ENCODE measurements around the gene MCUB. TPM values are rescaled to one million over a fixed set of nuclear protein-coding genes. Genes with fewer than 3 reads are reported as not detected.

MCUB gene
- total RNA-seq, 1 experiment from 2014 or later: 103 TPM

GRCh38 chr4:109729718-109730618, 169.9 kb downstream of the MCUB start, which contains the start of gene PLA2G12A:
Gene PLA2G12A (minus strand): TSS chr4:109730070. CDS start chr4:109729809, 261 bp downstream.
- H3K4me1 ChIP-seq (ENCODE audit: low read length): peaks cover 23% of the 10 kb centered on the region
- no peaks in the 10 kb centered on the region for H3K9me3 ChIP-seq (ENCODE audit: low read length)
- H3K4me2 ChIP-seq (ENCODE audit: low read depth, low read length, poor library complexity, severe bottlenecking): peak within 1 kb of the TSS; percentile 95
- H3K36me3 ChIP-seq (ENCODE audit: insufficient read depth, low read length): no peaks in the 10 kb centered on the region
- DNase-seq: peak; percentile 90
- H3K27ac ChIP-seq (ENCODE audit: low read length): no peak within 1 kb of the TSS
- no peaks in the 10 kb centered on the region for H3K9me2 ChIP-seq (replicated peaks; ENCODE audit: insufficient read depth, low read length)
- no peaks in the 10 kb centered on the region for H3K27me3 ChIP-seq (ENCODE audit: low read length)
- H2AFZ ChIP-seq (ENCODE audit: low read length): peak within 1 kb of the TSS; percentile 98
- peak within 1 kb of the TSS; percentile 78 for H3K9ac ChIP-seq (ENCODE audit: low read length)
- H4K20me1 ChIP-seq (ENCODE audit: insufficient read depth, low read depth, low read length): peaks cover 10% of the 10 kb centered on the region; the same call in 1 of the 2 replicates
- peak within 1 kb of the TSS; percentile 77 for H3K4me3 ChIP-seq (ENCODE audit: low read length)
- H3K79me2 ChIP-seq (ENCODE audit: low read length): peaks cover 39% of the 10 kb centered on the region

- Histone ChIP-seq H3K4me2 (ENCODE audit: low read depth, low read length, poor library complexity, severe bottlenecking) (peak overlapping the region; percentile 95), H3K79me2 (ENCODE audit: low read length) (peaks cover 32% of the 10 kb centered on the region), H2AFZ (ENCODE audit: low read length) (peak overlapping the region; percentile 98), H3K9ac (ENCODE audit: low read length) (peak overlapping the region; percentile 78), H3K27me3 (ENCODE audit: low read length) (no peaks in the 10 kb centered on the region), H3K27ac (ENCODE audit: low read length) (no peak overlapping the region), H4K20me1 (ENCODE audit: insufficient read depth, low read depth, low read length) (peaks cover 10% of the 10 kb centered on the region; the same call in 1 of the 2 replicates), H3K9me3 (ENCODE audit: low read length) (no peaks in the 10 kb centered on the region), H3K36me3 (ENCODE audit: insufficient read depth, low read length) (no peaks in the 10 kb centered on the region), H3K4me3 (ENCODE audit: low read length) (peak overlapping the region; percentile 77), H3K9me2 (replicated peaks; ENCODE audit: insufficient read depth, low read length) (no peaks in the 10 kb centered on the region), H3K4me1 (ENCODE audit: low read length) (peaks cover 23% of the 10 kb centered on the region)
- DNase-seq: no peak
Observed at GRCh38 chr4:109730619-109731545, 170.8 kb downstream of the MCUB start.

DNA sequence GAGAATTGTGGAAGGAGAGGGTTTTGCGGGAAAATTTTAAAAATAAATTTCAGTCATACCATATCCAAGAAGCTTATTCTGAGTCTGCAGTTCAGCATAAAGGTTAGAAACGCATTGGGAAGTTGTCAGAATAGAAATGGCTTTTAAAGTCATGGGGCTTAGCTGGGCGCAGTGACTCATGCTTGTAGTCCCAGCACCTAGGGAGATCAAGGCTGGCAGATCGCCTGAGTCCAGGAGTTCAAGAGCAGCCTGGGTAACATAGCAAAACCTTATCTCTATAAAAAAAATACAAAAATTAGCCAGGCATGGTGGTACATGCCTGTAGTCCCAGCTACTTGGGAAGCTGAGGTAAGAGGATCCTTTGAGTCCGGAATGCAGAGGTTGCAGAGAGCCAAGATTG, 173.7 kb downstream of the MCUB start:
- Histone ChIP-seq H3K27ac (ENCODE audit: low read length) (no peak overlapping the region), H3K9ac (ENCODE audit: low read length) (no peak overlapping the region), H3K27me3 (ENCODE audit: low read length) (no peaks in the 10 kb centered on the region), H2AFZ (ENCODE audit: low read length) (no peak overlapping the region), H3K36me3 (ENCODE audit: insufficient read depth, low read length) (no peaks in the 10 kb centered on the region), H3K9me2 (replicated peaks; ENCODE audit: insufficient read depth, low read length) (no peaks in the 10 kb centered on the region), H3K4me2 (ENCODE audit: low read depth, low read length, poor library complexity, severe bottlenecking) (no peak overlapping the region), H3K79me2 (ENCODE audit: low read length) (peaks cover 8% of the 10 kb centered on the region), H3K4me3 (ENCODE audit: low read length) (no peak overlapping the region), H3K4me1 (ENCODE audit: low read length) (peaks cover 13% of the 10 kb centered on the region), H3K9me3 (ENCODE audit: low read length) (no peaks in the 10 kb centered on the region), H4K20me1 (ENCODE audit: insufficient read depth, low read depth, low read length) (0 out of 2 replicates have a peak, but pooled peaks cover under 1% of the 10 kb centered on the region)
- no peak for DNase-seq

GRCh38 chr4:109735566-109736365, 175.7 kb downstream of the MCUB start:
- H3K4me1 ChIP-seq (ENCODE audit: low read length): peaks cover 2% of the 10 kb centered on the region
- H3K9me3 ChIP-seq (ENCODE audit: low read length): no peaks in the 10 kb centered on the region
- no peak overlapping the region for H3K4me2 ChIP-seq (ENCODE audit: low read depth, low read length, poor library complexity, severe bottlenecking)
- no peak overlapping the region for H3K4me3 ChIP-seq (ENCODE audit: low read length)
- H2AFZ ChIP-seq (ENCODE audit: low read length): no peak overlapping the region
- H3K36me3 ChIP-seq (ENCODE audit: insufficient read depth, low read length): no peaks in the 10 kb centered on the region
- no peak overlapping the region for H3K9ac ChIP-seq (ENCODE audit: low read length)
- no peaks in the 10 kb centered on the region for H3K27me3 ChIP-seq (ENCODE audit: low read length)
- no peak for DNase-seq
- no peak overlapping the region for H3K27ac ChIP-seq (ENCODE audit: low read length)
- no peaks in the 10 kb centered on the region for H4K20me1 ChIP-seq (ENCODE audit: insufficient read depth, low read depth, low read length)
- no peaks in the 10 kb centered on the region for H3K9me2 ChIP-seq (replicated peaks; ENCODE audit: insufficient read depth, low read length)
- no peaks in the 10 kb centered on the region for H3K79me2 ChIP-seq (ENCODE audit: low read length)

Small RNA genes within 50 kb of the gene (small RNA-seq; reads per million reads assigned to genes)
- gene HIGD1AP14: 0.28 reads per million

Other genes starting within 250 kb of the MCUB start
- gene SEC24B, start 126.4 kb upstream of the MCUB start, total RNA-seq (2014; rRNA removed; shearing (Covaris generic); ENCODE audit: low replicate concordance): 17.0 and 50.3 TPM in 2 replicates
- 7.8 and 16.6 TPM in 2 replicates for gene CASP6, start 143.2 kb downstream of the MCUB start, total RNA-seq (2014; rRNA removed; shearing (Covaris generic); ENCODE audit: low replicate concordance)
- gene PLA2G12A, start 169.8 kb downstream of the MCUB start, total RNA-seq (2014; rRNA removed; shearing (Covaris generic); ENCODE audit: low replicate concordance): 5.8 and 20.6 TPM in 2 replicates
- gene CFI, start 241.8 kb downstream of the MCUB start, total RNA-seq (2014; rRNA removed; shearing (Covaris generic); ENCODE audit: low replicate concordance): 0.79 TPM in 1 of 2 replicates, not detected in the other

Measured in Karpas-422 (cell line).